Measurements from ENCODE around the gene LRMDA. TPM values are rescaled to one million over a fixed set of nuclear protein-coding genes. Genes with fewer than 3 reads are reported as not detected.

Gene LRMDA
- polyA plus RNA-seq, 1 donor (not counting 4 experiments of a cell fraction or from before 2014, with no cell fraction given): not detected

GRCh38 chr10:76066457-76066856 is 635.0 kb downstream of the LRMDA start:
- Histone ChIP-seq H3K9ac (ENCODE audit: control insufficient read depth, extremely low read depth, insufficient read depth, low read length) (no peak overlapping the region), H3K27ac (ENCODE audit: control insufficient read depth, insufficient read depth, low read length) (no peak overlapping the region), H3K9me1 (ENCODE audit: control insufficient read depth, extremely low read depth, insufficient read depth, low read length) (no peaks in the 10 kb centered on the region), H4K20me1 (ENCODE audit: control insufficient read depth, extremely low read depth, insufficient read depth, low read length) (no peaks in the 10 kb centered on the region), H3K4me1 (ENCODE audit: control insufficient read depth, extremely low read depth, insufficient read depth, low read length) (no peaks in the 10 kb centered on the region), H2AFZ (ENCODE audit: control insufficient read depth, low read length) (no peak overlapping the region), H3K9me3 (ENCODE audit: control insufficient read depth, low read depth, low read length) (no peaks in the 10 kb centered on the region), H3K27me3 (ENCODE audit: control insufficient read depth, extremely low read depth, insufficient read depth, low read length) (no peaks in the 10 kb centered on the region), H3K4me2 (ENCODE audit: control insufficient read depth, extremely low read depth, insufficient read depth, low read depth, low read length) (no peak overlapping the region), H3K36me3 (ENCODE audit: control insufficient read depth in 2 of 2, extremely low read depth in 1 of 2, insufficient read depth in 2 of 2, low read length in 2 of 2) (no peaks in the 10 kb centered on the region), H3K79me2 (ENCODE audit: control insufficient read depth, insufficient read depth, low read length) (no peaks in the 10 kb centered on the region), H3K4me3 (ENCODE audit: control insufficient read depth in 2 of 3, extremely low read depth in 1 of 3, insufficient read depth in 2 of 3, low read depth in 1 of 3, low read length in 3 of 3) (no peak overlapping the region)
- TF ChIP-seq, protein P1, sequence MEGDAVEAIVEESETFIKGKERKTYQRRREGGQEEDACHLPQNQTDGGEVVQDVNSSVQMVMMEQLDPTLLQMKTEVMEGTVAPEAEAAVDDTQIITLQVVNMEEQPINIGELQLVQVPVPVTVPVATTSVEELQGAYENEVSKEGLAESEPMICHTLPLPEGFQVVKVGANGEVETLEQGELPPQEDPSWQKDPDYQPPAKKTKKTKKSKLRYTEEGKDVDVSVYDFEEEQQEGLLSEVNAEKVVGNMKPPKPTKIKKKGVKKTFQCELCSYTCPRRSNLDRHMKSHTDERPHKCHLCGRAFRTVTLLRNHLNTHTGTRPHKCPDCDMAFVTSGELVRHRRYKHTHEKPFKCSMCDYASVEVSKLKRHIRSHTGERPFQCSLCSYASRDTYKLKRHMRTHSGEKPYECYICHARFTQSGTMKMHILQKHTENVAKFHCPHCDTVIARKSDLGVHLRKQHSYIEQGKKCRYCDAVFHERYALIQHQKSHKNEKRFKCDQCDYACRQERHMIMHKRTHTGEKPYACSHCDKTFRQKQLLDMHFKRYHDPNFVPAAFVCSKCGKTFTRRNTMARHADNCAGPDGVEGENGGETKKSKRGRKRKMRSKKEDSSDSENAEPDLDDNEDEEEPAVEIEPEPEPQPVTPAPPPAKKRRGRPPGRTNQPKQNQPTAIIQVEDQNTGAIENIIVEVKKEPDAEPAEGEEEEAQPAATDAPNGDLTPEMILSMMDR (optimal IDR thresholded peaks at IDR 0.05 in 1 of 3, IDR thresholded peaks at IDR 0.05 in 1 of 3, conservative IDR thresholded peaks at IDR 0.05 in 1 of 3; ENCODE audit: extremely low read depth in 1 of 3, insufficient read depth in 2 of 3, low read length in 3 of 3): no peak
- no peak for TF ChIP-seq EZH2 (IDR thresholded peaks at IDR 0.05; ENCODE audit: low read length)
- FAIRE-seq (no peak), DNase-seq (ENCODE audit: low read depth, low spot score) (no peak)
- dilution Hi-C loops (cut with MboI; ENCODE audit: extremely low pct_ligation_motif_present, low sequenced_read_pairs): no loop called here

DNA sequence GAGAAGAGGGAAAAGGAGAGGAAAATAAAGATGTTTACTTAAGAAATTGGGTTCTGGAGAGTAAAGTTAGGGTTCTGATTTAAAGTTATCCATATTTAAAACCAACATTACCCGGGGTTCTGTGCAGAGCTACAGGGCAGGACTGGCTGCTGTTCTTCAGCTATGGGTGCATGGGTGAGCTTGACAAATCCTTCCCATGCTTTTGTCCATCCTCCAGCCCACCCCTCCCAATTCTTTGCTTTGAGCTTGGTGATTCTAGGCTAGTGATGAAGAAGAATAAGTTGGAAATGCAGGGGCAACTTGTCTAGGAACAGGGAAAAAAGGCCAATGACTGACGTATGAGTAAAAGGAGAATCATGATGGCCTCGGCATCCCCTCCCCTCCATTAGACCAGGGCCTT is 636.0 kb downstream of the LRMDA start:
- no peaks in the 10 kb centered on the region for H3K27me3 ChIP-seq (ENCODE audit: control insufficient read depth, extremely low read depth, insufficient read depth, low read length)
- H3K9ac ChIP-seq (ENCODE audit: control insufficient read depth, extremely low read depth, insufficient read depth, low read length): no peak overlapping the region
- H3K9me3 ChIP-seq (ENCODE audit: control insufficient read depth, low read depth, low read length): no peaks in the 10 kb centered on the region
- TF ChIP-seq, protein P1 (optimal IDR thresholded peaks at IDR 0.05 in 1 of 3, IDR thresholded peaks at IDR 0.05 in 1 of 3, conservative IDR thresholded peaks at IDR 0.05 in 1 of 3; ENCODE audit: extremely low read depth in 1 of 3, insufficient read depth in 2 of 3, low read length in 3 of 3): no peak
- no peak for TF ChIP-seq EZH2 (IDR thresholded peaks at IDR 0.05; ENCODE audit: low read length)
- no peak overlapping the region for H3K4me2 ChIP-seq (ENCODE audit: control insufficient read depth, extremely low read depth, insufficient read depth, low read depth, low read length)
- no peak overlapping the region for H3K4me3 ChIP-seq (ENCODE audit: control insufficient read depth in 2 of 3, extremely low read depth in 1 of 3, insufficient read depth in 2 of 3, low read depth in 1 of 3, low read length in 3 of 3)
- no peaks in the 10 kb centered on the region for H3K79me2 ChIP-seq (ENCODE audit: control insufficient read depth, insufficient read depth, low read length)
- no peaks in the 10 kb centered on the region for H4K20me1 ChIP-seq (ENCODE audit: control insufficient read depth, extremely low read depth, insufficient read depth, low read length)
- FAIRE-seq: no peak
- H2AFZ ChIP-seq (ENCODE audit: control insufficient read depth, low read length): no peak overlapping the region
- no peaks in the 10 kb centered on the region for H3K36me3 ChIP-seq (ENCODE audit: control insufficient read depth in 2 of 2, extremely low read depth in 1 of 2, insufficient read depth in 2 of 2, low read length in 2 of 2)
- DNase-seq (ENCODE audit: low read depth, low spot score): no peak
- H3K27ac ChIP-seq (ENCODE audit: control insufficient read depth, insufficient read depth, low read length): no peak overlapping the region
- no peaks in the 10 kb centered on the region for H3K4me1 ChIP-seq (ENCODE audit: control insufficient read depth, extremely low read depth, insufficient read depth, low read length)
- H3K9me1 ChIP-seq (ENCODE audit: control insufficient read depth, extremely low read depth, insufficient read depth, low read length): no peaks in the 10 kb centered on the region
- dilution Hi-C loops (cut with MboI; ENCODE audit: extremely low pct_ligation_motif_present, low sequenced_read_pairs): no loop called here

Data from keratinocyte (primary cell).